Measurements from ENCODE around the gene HFE.
A peak's percentile ranks its signal among the peaks of the same experiment; 100 is the strongest.
"Not testable (repeated sequence)": the region's sequence is repeated elsewhere in the genome, so short reads cannot be mapped to it uniquely, and the experiment has no call there.

Gene HFE

GRCh38 chr6:26087284-26088115, at the start of gene HFE:
Gene HFE (plus strand): TSS chr6:26087429. CDS start chr6:26087441, 12 bp downstream.
- Histone ChIP-seq H3K9me3 (ENCODE audit: low read length) (no peaks in the 10 kb centered on the region), H3K27me3 (ENCODE audit: insufficient read depth, low read length) (no peaks in the 10 kb centered on the region), H3K4me1 (ENCODE audit: insufficient read depth, low read length) (no peaks in the 10 kb centered on the region), H3K4me3 (ENCODE audit: low read length) (peak within 1 kb of the TSS; percentile 33), H3K36me3 (ENCODE audit: insufficient read depth, low read length) (no peaks in the 10 kb centered on the region), H2AFZ (ENCODE audit: low read depth, low read length) (no peak within 1 kb of the TSS)

- no peak overlapping the region for H3K4me3 ChIP-seq (ENCODE audit: low read length)
- no peaks in the 10 kb centered on the region for H3K4me1 ChIP-seq (ENCODE audit: insufficient read depth, low read length)
- no peaks in the 10 kb centered on the region for H3K36me3 ChIP-seq (ENCODE audit: insufficient read depth, low read length)
- no peaks in the 10 kb centered on the region for H3K9me3 ChIP-seq (ENCODE audit: low read length)
- H2AFZ ChIP-seq (ENCODE audit: low read depth, low read length): no peak overlapping the region
- H3K27me3 ChIP-seq (ENCODE audit: insufficient read depth, low read length): no peaks in the 10 kb centered on the region
These were observed 45.3 kb upstream of the HFE start for GRCh38 chr6:26041946-26042345.

GRCh38 chr6:26043384-26044139, 43.7 kb upstream of the HFE start:
- Histone ChIP-seq H3K36me3 (ENCODE audit: insufficient read depth, low read length) (no peaks in the 10 kb centered on the region), H3K27me3 (ENCODE audit: insufficient read depth, low read length) (no peaks in the 10 kb centered on the region), H3K9me3 (ENCODE audit: low read length) (no peaks in the 10 kb centered on the region), H3K4me1 (ENCODE audit: insufficient read depth, low read length) (no peaks in the 10 kb centered on the region), H2AFZ (ENCODE audit: low read depth, low read length) (no peak overlapping the region), H3K4me3 (ENCODE audit: low read length) (peak overlapping the region; percentile 48)

- Histone ChIP-seq H3K9me3 (ENCODE audit: low read length) (no peaks in the 10 kb centered on the region), H3K4me3 (ENCODE audit: low read length) (peak overlapping the region; percentile 48), H2AFZ (ENCODE audit: low read depth, low read length) (no peak overlapping the region), H3K4me1 (ENCODE audit: insufficient read depth, low read length) (no peaks in the 10 kb centered on the region), H3K27me3 (ENCODE audit: insufficient read depth, low read length) (no peaks in the 10 kb centered on the region), H3K36me3 (ENCODE audit: insufficient read depth, low read length) (no peaks in the 10 kb centered on the region)
These were observed 42.8 kb upstream of the HFE start for GRCh38 chr6:26044140-26045064.

- H2AFZ ChIP-seq (ENCODE audit: low read depth, low read length): no peak overlapping the region
- no peaks in the 10 kb centered on the region for H3K4me1 ChIP-seq (ENCODE audit: insufficient read depth, low read length)
- H3K36me3 ChIP-seq (ENCODE audit: insufficient read depth, low read length): no peaks in the 10 kb centered on the region
- peak overlapping the region; percentile 48 for H3K4me3 ChIP-seq (ENCODE audit: low read length)
- H3K9me3 ChIP-seq (ENCODE audit: low read length): no peaks in the 10 kb centered on the region
- H3K27me3 ChIP-seq (ENCODE audit: insufficient read depth, low read length): no peaks in the 10 kb centered on the region
These were observed 41.9 kb upstream of the HFE start for GRCh38 chr6:26045065-26045927.

- Histone ChIP-seq H2AFZ (ENCODE audit: low read depth, low read length) (no peak overlapping the region), H3K27me3 (ENCODE audit: insufficient read depth, low read length) (no peaks in the 10 kb centered on the region), H3K36me3 (ENCODE audit: insufficient read depth, low read length) (no peaks in the 10 kb centered on the region), H3K4me1 (ENCODE audit: insufficient read depth, low read length) (no peaks in the 10 kb centered on the region), H3K9me3 (ENCODE audit: low read length) (no peaks in the 10 kb centered on the region), H3K4me3 (ENCODE audit: low read length) (peak overlapping the region; percentile 48)
These were observed 41.3 kb upstream of the HFE start for GRCh38 chr6:26045928-26046368.

- H3K4me1 ChIP-seq (ENCODE audit: insufficient read depth, low read length); H3K27me3 ChIP-seq (ENCODE audit: insufficient read depth, low read length); H3K4me3 ChIP-seq (ENCODE audit: low read length); H2AFZ ChIP-seq (ENCODE audit: low read depth, low read length); H3K36me3 ChIP-seq (ENCODE audit: insufficient read depth, low read length); H3K9me3 ChIP-seq (ENCODE audit: low read length): not testable (repeated sequence)
These were observed 39.9 kb upstream of the HFE start for GRCh38 chr6:26047329-26047728.

- Histone ChIP-seq H3K27me3 (ENCODE audit: insufficient read depth, low read length) (no peaks in the 10 kb centered on the region), H3K4me3 (ENCODE audit: low read length) (no peak overlapping the region), H3K36me3 (ENCODE audit: insufficient read depth, low read length) (no peaks in the 10 kb centered on the region), H3K9me3 (ENCODE audit: low read length) (no peaks in the 10 kb centered on the region), H2AFZ (ENCODE audit: low read depth, low read length) (no peak overlapping the region), H3K4me1 (ENCODE audit: insufficient read depth, low read length) (no peaks in the 10 kb centered on the region)
These were observed 38.6 kb upstream of the HFE start for GRCh38 chr6:26048590-26048989.

GRCh38 chr6:26051665-26052310, 35.4 kb upstream of the HFE start:
- Histone ChIP-seq H3K36me3 (ENCODE audit: insufficient read depth, low read length) (no peaks in the 10 kb centered on the region), H3K27me3 (ENCODE audit: insufficient read depth, low read length) (no peaks in the 10 kb centered on the region), H3K9me3 (ENCODE audit: low read length) (no peaks in the 10 kb centered on the region), H2AFZ (ENCODE audit: low read depth, low read length) (no peak overlapping the region), H3K4me1 (ENCODE audit: insufficient read depth, low read length) (peaks cover 6% of the 10 kb centered on the region), H3K4me3 (ENCODE audit: low read length) (no peak overlapping the region)

- not testable (repeated sequence) for H2AFZ ChIP-seq (ENCODE audit: low read depth, low read length); H3K4me3 ChIP-seq (ENCODE audit: low read length); H3K27me3 ChIP-seq (ENCODE audit: insufficient read depth, low read length); H3K9me3 ChIP-seq (ENCODE audit: low read length); H3K36me3 ChIP-seq (ENCODE audit: insufficient read depth, low read length)
- peaks cover 11% of the 10 kb centered on the region for H3K4me1 ChIP-seq (ENCODE audit: insufficient read depth, low read length)
These were observed 34.4 kb upstream of the HFE start for GRCh38 chr6:26052762-26053250.

GRCh38 chr6:26053992-26054780, 33.0 kb upstream of the HFE start:
- H3K4me3 ChIP-seq (ENCODE audit: low read length): peak overlapping the region; percentile 61
- H3K9me3 ChIP-seq (ENCODE audit: low read length): no peaks in the 10 kb centered on the region
- peaks cover 11% of the 10 kb centered on the region for H3K4me1 ChIP-seq (ENCODE audit: insufficient read depth, low read length)
- no peaks in the 10 kb centered on the region for H3K27me3 ChIP-seq (ENCODE audit: insufficient read depth, low read length)
- H3K36me3 ChIP-seq (ENCODE audit: insufficient read depth, low read length): no peaks in the 10 kb centered on the region
- peak overlapping the region; percentile 71 for H2AFZ ChIP-seq (ENCODE audit: low read depth, low read length)
